Esophagus muscularis mucosa (tissue), 4 donors: ENCODE measurements around the gene TOM1.

Experiments
- CTCF ChIP-seq, 3 experiments: fragments of 200-600 bp in 2 of 3; fragments of 450-650 bp in 1 of 3; sonication (generic) in 2 of 3; IDR thresholded peaks; one replicate each; pipeline ENCODE4 v1.5.1; 2017 to 2019; ENCODE audit warnings: antibody characterized with exemption in 3 of 3, mild to moderate bottlenecking in 2 of 3, moderate library complexity in 1 of 3
- EP300 ChIP-seq: sonication (generic); formaldehyde crosslinking; IDR thresholded peaks from one replicate; pipeline ENCODE4 v1.6.1; 2017; ENCODE audit warnings: antibody characterized with exemption
- POLR2AphosphoS5 ChIP-seq, 2 donors: sonication (generic); formaldehyde crosslinking; IDR thresholded peaks; one replicate each; pipeline ENCODE4 v1.6.1; 2017; ENCODE audit warnings: antibody characterized with exemption in 2 of 2

GRCh38 chr22:35324067-35324466 is 24.4 kb downstream of the TOM1 start:
- TF ChIP-seq CTCF (IDR thresholded peaks at IDR 0.05) (no peak), EP300 (no peak), POLR2AphosphoS5 (IDR thresholded peaks at IDR 0.05) (no peak)
